Activated CD8-positive, alpha-beta memory T cell treated with anti-CD3 and anti-CD28 coated beads, Interleukin-2, amount 50 U/mL, for 1 hour (primary cell): ENCODE results near the gene CMSS1.

Experiments
- DNase-seq: peaks from one replicate; pipeline ENCODE4 v3.0.0-alpha.2; 2020; ENCODE audit errors: extremely low read depth

The CMSS1 gene

GRCh38 chr3:99875581-99875928, 57.9 kb downstream of the CMSS1 start:
- DNase-seq = no peak

GRCh38 chr3:99875929-99876841, 58.5 kb downstream of the CMSS1 start:
- DNase-seq = no peak

- no peak for DNase-seq
These were observed 59.4 kb downstream of the CMSS1 start for GRCh38 chr3:99877031-99877579.

- DNase-seq = no peak
These were observed 60.3 kb downstream of the CMSS1 start for GRCh38 chr3:99878005-99878404.

- DNase-seq = no peak
These were observed 61.6 kb downstream of the CMSS1 start for GRCh38 chr3:99879275-99879674.

- DNase-seq = no peak
These were observed 63.5 kb downstream of the CMSS1 start for GRCh38 chr3:99881121-99881524.

GRCh38 chr3:99882436-99883137, 64.9 kb downstream of the CMSS1 start:
- no peak for DNase-seq

GRCh38 chr3:99883138-99883461, 65.4 kb downstream of the CMSS1 start:
- DNase-seq = no peak

GRCh38 chr3:99883693-99884092, 66.0 kb downstream of the CMSS1 start:
- no peak for DNase-seq

- DNase-seq = no peak
These were observed 66.8 kb downstream of the CMSS1 start for GRCh38 chr3:99884484-99884883.

GRCh38 chr3:99885085-99885484, 67.4 kb downstream of the CMSS1 start:
- no peak for DNase-seq

GRCh38 chr3:99885851-99886250, 68.2 kb downstream of the CMSS1 start:
- DNase-seq = no peak

- DNase-seq = no peak
These were observed 74.1 kb downstream of the CMSS1 start for GRCh38 chr3:99891610-99892285.

- no peak for DNase-seq
These were observed 74.7 kb downstream of the CMSS1 start for GRCh38 chr3:99892332-99892731.

- no peak for DNase-seq
These were observed 77.6 kb downstream of the CMSS1 start for GRCh38 chr3:99895131-99895696.

- DNase-seq = no peak
These were observed 78.2 kb downstream of the CMSS1 start for GRCh38 chr3:99895703-99896441.

GRCh38 chr3:99896482-99896881, 78.8 kb downstream of the CMSS1 start:
- no peak for DNase-seq

GRCh38 chr3:99899603-99900002, 81.9 kb downstream of the CMSS1 start:
- no peak for DNase-seq

GRCh38 chr3:99900248-99900647, 82.6 kb downstream of the CMSS1 start:
- DNase-seq = no peak

GRCh38 chr3:99901200-99901926, 83.7 kb downstream of the CMSS1 start:
- DNase-seq = no peak

- DNase-seq = no peak
These were observed 84.4 kb downstream of the CMSS1 start for GRCh38 chr3:99902091-99902490.
